Activated CD4-positive, alpha-beta T cell treated with anti-CD3 and anti-CD28 coated beads, Interleukin-2, amount 50 U/mL, for 48 hours (primary cell): Measurements from ENCODE around the gene CEP97.

Experiments
- DNase-seq, 2 experiments: peaks; one replicate each; pipeline ENCODE4 v3.0.0-alpha.2; 2020

The CEP97 gene

DNA sequence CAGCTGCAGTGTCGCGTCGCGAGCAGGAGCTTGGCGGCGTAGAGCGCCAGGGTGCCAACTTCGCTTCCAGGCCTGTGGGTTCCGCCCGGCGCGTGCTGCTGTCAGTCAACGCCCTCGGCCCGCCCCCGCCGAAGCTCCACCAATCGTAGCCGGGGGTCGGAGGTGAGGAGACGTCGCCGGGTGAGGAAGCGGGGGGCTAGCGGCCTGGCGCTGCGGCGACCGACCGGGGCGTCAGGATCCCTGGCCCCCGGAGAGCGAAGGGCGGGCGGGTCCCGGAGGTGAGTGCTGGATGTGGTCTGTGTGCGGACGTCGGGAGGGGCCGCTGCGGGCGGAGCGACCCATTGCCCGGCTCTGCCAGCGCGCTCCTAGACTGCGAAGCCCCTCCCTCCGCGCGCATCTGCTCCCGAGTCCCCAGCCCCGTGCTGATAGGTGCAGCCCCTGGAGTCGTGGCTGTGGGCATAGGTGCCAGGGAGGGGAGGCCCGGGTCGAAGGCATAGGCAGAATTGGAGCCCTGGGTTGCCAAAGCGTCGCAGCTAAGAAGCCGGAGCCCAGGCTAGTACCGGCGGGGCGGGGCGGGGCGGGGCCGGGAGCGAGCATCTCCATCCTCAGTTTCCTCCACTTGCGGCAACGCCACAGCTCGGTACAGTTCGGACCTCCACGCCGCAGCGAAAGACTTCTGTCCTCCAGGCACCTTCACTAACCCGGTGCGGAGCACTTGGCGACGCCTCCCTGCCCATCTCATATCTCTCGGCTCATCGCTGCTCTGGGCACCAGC, 54.8 kb downstream of the CEP97 start, which contains the start of gene NXPE3:
TSS of gene NXPE3 (plus strand) at position 165 of the 775 bp plus-strand sequence. CDS start 6,386 bp downstream, outside the sequence.
- DNase-seq = peak; percentile 95 to 96

GRCh38 chr3:101779822-101780381, 55.5 kb downstream of the CEP97 start:
- no peak for DNase-seq

DNA sequence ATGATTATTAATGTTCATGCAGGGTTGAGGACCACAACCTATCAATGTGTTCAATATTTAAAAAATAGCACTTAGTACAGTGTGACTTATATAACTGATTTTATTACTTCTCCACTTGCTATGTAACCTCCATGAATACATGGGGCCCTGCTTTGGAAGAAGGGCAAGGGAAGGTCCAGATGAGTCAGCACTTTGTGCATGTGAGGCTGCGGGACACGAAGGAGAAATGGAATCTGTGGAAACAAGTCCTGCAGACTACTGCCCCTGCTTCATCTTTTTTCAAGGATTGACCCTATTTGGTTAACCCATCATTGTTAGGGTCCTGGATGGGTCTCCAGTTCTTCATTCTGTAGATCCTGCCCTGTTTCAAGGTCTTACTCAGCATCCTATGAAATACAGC, 56.2 kb downstream of the CEP97 start:
- DNase-seq = no peak

DNA sequence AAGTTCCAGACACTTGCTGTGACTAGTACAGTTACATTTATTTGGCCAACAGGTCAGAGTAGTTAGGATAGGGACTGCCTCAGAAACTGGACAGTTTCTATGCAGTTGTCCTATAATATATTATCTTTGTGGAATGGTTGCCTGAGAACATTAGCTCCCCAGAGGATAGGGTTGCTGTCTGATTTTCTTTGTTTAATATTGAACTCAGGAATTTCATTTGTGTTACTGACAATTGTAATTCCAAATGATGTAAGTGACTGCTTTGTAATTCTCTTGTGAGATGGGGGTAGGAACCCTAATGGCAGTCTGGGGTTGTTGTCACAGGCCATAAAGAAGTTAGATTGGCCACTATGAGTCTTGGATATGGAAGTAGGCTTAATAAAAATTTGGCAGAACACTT, 56.8 kb downstream of the CEP97 start:
- no peak for DNase-seq

DNA sequence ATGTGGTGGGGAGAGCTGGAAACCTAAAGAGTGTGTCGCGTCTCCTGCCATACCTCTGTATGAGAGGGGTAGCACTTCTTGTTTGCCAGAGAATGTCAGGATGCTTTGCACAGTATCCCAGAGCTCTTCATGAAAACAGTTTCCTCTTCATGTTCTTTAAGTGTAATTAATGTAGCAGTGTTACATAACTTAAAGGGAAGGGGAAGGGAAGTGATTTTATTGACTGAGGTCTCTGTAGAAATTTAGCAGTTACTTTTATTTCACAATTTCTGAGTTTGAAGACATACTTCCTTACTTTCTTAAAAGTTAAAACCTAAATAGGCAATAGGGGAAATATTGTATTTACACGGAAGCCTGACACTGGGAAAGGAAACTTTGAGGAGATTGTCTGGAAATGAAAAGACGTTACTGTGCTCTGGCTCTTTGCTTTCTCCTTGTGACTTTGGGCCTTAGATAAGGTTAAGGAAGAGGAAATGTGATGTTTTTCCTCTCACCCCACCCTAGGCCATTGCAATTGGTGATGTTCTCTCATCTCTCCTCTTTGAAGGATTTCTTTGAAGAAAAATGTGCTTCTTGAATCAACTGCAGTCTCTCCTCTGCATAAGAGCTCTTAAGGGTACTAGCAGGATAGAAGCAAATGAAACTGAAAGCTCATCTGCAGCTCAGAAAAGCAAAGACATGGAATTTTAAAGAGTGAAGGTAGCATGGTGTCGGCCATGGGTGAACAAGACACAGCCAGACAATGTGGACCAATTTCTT, 60.6 kb downstream of the CEP97 start:
- DNase-seq = no peak

GRCh38 chr3:101791778-101792177, 67.4 kb downstream of the CEP97 start:
- no peak for DNase-seq

- no peak for DNase-seq
Observed at GRCh38 chr3:101796077-101796680, 71.8 kb downstream of the CEP97 start.

- DNase-seq = no peak
Observed at GRCh38 chr3:101801174-101801573, 76.8 kb downstream of the CEP97 start.

DNA sequence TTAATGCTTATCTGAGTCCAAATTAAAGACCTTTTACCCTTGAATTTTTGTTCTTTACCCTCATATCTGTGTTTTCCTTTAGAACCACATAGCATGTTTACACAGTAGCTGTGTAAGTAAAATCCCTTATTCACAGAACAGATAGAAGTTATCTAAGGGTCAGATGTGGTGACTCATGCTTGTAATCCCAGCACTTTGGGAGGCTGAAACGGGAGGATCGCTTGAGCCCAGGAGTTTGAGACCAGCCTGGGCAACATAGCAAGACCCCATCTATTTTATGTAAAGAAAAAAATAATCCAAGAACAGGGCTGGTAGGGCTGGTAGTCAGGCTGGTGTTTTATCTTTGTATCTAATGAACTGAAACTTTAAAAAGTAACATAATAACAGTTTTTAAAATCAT, 77.8 kb downstream of the CEP97 start:
- DNase-seq = no peak

DNA sequence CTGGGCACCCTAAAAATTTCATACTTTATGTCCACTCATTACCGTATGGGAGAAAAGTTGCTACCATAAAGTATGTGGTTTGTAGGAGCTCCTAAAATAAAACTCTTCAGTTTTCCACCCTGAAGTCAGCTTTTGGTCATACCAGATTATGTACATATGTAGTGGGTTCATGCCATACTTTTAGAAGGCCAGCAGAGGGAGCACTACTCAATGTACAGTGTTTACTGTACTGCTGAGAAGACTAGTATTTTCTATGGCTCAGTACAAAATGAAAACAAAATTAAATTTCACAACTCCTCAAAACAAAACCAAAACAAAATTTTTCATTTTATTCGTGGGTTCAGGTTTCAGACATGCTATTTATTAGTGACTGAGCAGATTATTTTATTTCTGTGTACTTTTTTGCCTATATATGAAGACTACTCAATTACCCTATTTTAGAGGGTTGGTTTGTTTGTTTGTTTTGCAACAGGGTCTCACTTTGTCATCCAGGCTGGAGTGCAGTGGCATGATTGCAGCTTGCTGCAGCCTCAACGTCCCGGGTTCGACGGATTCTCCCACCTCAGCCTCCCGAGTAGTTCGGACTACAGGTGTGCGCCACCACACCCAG, 78.9 kb downstream of the CEP97 start:
- peak in 1 of 2 experiments; percentile 38 for DNase-seq

GRCh38 chr3:101803939-101804338, 79.5 kb downstream of the CEP97 start:
- no peak for DNase-seq

GRCh38 chr3:101806491-101806890, 82.1 kb downstream of the CEP97 start:
- DNase-seq = no peak

GRCh38 chr3:101807888-101808287, 83.5 kb downstream of the CEP97 start:
- peak in 1 of 2 experiments; percentile 15 for DNase-seq

- DNase-seq = peak in 1 of 2 experiments; percentile 29
Observed at GRCh38 chr3:101809178-101810021, 85.0 kb downstream of the CEP97 start.

DNA sequence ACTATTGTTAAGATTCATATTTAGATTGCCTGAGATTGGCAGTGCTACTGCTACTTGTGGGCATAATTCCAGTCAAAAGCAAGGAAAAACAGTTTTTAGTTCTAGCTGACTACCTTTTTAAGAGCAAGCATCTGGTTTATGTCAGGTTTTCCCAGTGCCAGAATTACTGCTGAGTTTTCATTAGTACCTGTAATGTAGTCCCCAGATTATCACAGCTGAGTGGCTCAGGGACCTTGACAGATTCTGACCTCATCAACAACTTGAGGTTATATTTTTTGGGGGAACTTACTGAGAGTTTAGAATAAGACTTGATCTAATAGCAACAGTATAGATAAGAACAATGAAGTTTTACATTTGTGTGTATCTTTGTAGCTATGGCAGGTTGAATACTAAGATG, 85.6 kb downstream of the CEP97 start:
- no peak for DNase-seq

GRCh38 chr3:101811875-101812274, 87.5 kb downstream of the CEP97 start:
- no peak for DNase-seq

DNA sequence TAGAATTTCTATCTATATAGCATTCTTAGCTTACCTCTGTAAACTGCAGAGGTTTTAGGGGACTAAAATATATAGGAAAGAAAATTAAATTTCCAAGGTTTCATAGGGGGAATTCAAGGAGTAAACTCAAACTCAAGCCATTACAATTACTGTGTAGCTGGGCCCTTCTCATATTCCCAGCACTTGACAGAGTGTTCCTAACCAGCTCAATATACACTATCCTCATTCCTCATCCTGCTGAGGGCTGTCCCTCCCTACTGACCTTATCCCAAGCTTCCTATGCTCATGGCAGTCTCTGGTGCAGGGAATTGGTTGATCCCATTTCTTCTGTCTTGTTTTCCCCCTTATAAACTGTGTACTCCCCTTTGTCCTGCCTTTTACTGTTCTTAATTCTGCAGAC, 88.5 kb downstream of the CEP97 start:
- no peak for DNase-seq

DNA sequence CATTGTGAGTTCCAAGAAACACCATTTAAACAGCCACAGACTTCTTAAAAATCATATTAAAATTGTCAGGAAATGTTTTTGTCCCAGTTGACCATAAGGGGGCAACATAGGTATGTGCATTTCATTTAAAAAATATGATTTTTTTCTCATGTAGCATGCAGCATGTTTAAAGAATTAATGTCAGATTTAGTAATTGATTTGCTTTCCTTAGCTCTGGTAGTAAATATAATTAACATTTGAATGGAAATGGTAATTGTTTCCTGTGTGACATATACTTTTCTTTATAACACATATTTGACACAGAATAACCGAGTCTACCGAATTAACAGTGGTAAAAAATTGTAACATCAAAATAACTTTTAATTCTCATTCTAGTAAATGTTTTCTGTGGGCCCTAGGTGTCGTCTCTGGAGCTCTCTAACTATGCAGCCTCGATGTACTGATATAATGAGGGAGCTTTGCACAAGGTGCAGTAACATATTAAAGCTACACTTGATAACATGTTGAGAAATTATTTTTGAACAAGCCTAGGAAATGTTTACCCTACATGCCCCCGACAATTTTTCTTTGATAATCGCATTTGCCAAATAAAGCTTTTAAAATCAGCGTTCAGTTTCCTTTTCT, 89.5 kb downstream of the CEP97 start:
- no peak for DNase-seq

DNA sequence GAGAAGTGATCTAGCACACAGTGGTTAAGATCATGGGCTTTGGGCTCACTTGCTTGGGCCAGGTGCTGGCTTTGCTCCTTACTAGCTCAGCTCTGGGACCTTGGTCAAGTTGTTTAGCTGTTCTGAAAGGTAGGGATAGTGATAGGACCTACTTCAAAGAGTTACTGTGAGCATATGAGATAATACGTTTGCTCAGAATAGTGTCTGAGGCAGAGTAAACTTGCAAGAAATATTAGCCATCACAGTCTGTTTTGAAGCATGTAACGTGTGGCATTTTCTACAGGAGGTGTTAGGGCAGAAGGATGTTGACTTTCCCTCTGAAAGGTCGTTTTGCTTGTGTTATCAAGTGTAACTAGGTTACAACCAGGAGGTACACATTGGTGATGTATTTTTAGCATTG, 90.4 kb downstream of the CEP97 start:
- no peak for DNase-seq

DNA sequence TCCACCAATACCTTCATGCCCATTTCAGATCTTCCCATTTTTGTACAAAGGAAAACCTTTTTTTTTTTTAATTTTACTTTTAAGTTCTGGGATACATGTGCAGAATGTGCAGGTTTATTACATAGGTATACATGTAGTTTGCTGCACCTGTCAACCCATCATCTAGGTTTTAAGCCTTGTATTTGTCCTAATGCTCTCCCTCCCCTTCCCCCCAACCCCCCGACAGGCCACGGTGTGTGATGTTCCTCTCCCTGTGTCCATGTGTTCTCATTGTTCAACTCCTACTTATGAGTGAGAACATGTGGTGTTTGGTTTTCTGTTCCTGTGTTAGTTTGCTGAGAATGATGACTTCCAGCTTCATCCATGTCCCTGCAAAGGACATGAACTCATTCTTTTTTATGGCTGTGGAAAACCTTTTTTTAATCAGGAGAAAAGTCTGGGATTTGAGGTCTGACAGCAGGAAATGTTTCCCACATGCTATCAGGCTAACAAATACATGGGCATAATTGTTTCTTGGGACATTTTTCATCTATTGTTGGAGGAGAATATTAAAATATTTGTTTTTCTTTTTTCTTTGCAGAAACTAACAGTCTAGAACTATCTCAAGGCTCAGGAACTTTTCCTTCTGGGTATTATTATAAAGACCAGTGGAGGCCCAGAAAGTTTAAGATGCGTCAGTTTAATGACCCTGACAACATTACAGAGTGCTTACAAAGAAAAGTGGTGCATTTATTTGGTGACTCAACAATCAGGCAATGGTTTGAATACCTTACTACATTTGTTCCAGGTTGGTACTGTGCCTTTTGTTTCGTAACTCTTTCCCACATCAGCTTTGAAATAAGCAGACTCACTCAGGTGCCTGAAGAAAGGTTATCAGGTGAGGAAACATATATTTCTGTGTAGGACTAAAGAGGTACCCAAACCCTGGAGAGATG, 92.1 kb downstream of the CEP97 start:
- no peak for DNase-seq
